ENCODE measurements around the gene RUSC1.

DNA sequence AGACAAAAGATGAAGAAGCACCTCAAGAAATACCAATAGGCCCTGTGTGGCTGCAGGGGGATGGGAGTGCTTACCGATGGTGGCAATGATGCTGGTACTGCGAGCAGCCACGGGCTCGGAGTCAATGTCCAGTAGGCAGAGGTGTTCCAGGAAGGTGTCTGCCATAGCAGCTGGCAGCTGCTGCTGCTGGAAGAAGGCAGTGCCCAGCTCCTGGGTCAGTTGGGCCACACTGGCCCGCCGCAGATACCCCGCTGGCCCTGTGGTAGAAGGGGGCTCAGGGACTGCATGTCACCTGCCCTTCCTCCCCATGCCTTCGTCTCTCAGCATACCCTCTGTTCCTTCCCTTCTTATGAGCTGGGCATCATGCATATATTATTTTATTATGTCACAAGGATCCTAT lies 20.7 kb upstream of the RUSC1 start:
- TF ChIP-seq, protein P1, sequence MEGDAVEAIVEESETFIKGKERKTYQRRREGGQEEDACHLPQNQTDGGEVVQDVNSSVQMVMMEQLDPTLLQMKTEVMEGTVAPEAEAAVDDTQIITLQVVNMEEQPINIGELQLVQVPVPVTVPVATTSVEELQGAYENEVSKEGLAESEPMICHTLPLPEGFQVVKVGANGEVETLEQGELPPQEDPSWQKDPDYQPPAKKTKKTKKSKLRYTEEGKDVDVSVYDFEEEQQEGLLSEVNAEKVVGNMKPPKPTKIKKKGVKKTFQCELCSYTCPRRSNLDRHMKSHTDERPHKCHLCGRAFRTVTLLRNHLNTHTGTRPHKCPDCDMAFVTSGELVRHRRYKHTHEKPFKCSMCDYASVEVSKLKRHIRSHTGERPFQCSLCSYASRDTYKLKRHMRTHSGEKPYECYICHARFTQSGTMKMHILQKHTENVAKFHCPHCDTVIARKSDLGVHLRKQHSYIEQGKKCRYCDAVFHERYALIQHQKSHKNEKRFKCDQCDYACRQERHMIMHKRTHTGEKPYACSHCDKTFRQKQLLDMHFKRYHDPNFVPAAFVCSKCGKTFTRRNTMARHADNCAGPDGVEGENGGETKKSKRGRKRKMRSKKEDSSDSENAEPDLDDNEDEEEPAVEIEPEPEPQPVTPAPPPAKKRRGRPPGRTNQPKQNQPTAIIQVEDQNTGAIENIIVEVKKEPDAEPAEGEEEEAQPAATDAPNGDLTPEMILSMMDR (IDR thresholded peaks at IDR 0.05) = no peak
- TF ChIP-seq POLR2A (IDR thresholded peaks at IDR 0.05) = no peak

Data from uterus (tissue), 2 donors.